ENCODE data around the gene MFAP4.

GRCh38 chr17:19418251-19418992 is 31.4 kb upstream of the MFAP4 start:
- TF ChIP-seq CTCF (conservative IDR thresholded peaks at IDR 0.05; ENCODE audit: low read length), result no peak
- no peak for TF ChIP-seq EZH2phosphoT487 (IDR thresholded peaks at IDR 0.05; ENCODE audit: borderline replicate concordance)

Data from Loucy (cell line).